GM19043 (cell line): ENCODE measurements around the gene RASL12.
"Not testable (repeated sequence)": the region's sequence is repeated elsewhere in the genome, so short reads cannot be mapped to it uniquely, and the experiment has no call there.

Experiments
- ATAC-seq: cut with Tn5 transposase; IDR thresholded peaks from one replicate; pipeline ENCODE4 v1.9.1; 2021; ENCODE audit warnings: low read depth; ENCODE audit not compliant: unreplicated experiment

The RASL12 gene

GRCh38 chr15:65057549-65057940 is 10.2 kb downstream of the RASL12 start:
- no peak for ATAC-seq

DNA sequence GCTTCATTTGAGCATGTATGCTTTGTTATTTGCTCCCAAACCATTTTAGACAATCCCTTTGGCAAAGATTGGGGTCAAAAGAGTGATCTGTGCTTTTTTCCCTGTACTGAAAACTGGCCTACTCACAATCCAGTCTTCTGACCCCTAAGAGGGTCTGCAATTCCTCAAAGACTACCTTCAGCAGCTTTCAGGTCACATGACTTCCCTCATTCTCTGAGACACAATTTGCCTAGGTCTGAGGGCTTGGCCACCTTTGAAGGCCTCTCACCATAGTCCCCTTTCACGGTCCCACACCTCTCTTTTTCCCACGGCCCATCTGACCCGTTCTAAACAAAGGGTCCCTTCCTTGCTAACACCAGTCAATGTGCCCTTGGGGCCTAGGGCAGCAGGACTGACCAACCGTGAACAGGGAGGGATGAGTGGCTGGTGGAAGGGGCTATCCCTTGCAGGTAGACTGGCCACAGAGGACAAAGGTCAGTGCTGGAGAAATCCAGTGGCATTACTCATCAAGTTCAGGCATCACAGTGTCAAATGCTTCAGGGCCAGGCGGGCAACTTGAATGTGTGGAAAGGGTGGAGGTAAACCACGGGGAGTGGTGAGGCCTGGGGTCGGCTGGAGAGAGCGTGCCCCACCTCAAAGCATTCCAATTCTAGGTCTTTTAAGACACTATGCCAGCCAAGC is 10.8 kb downstream of the RASL12 start:
- no peak for ATAC-seq

DNA sequence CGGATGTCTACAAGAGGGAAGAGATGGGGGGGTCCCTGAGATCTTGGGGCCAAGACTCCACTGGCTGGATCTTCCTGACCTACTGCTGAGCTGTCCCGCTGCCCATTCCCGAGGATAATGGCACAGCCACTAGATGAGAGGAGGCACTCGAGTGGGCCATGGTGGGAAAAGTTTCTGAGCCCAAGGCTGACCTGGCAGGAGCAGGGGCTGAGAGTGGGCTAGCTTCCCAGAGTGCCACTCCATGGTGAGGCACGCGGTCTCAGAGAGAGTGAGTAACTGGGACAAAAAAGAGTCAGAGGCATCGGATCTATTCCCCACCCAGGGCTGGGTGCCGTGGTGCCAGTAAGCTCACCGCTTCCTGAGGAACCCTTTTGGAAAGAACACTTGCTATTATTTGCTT is 11.7 kb downstream of the RASL12 start:
- no peak for ATAC-seq

DNA sequence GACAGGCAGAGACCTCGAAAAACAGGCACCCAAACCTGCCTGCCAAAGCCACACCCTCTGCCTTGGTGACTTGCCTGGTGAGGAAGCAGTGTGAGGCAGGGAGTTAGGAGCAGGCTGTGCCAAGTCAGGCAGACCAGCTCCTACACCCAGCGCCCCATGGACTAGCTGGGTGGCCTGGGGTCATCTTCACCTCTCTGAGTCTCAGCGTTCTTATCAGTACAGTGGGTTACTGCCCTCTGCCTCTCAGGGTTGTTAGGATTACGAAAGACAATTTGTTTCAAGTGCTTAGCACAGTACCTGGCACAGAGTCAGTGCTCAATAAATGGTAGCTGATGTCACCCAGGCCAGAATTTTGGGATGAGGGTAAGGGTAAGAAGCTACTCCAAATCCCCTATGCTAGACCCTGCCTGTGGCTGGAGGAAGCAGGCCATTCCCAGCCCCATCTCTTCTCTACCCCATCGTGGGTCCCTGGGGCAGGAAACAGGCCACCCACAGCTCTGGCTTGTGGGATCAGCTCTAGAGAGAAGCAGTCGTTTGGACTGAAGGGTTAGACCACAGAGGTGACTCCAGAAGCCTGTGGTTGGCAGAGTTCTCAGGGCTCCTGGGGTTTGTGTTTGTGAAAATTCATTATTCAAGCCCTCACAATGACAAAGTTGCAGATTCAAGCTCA is 12.5 kb downstream of the RASL12 start:
- ATAC-seq: no peak

GRCh38 chr15:65054333-65055200 is 13.2 kb downstream of the RASL12 start:
- ATAC-seq: no peak

DNA sequence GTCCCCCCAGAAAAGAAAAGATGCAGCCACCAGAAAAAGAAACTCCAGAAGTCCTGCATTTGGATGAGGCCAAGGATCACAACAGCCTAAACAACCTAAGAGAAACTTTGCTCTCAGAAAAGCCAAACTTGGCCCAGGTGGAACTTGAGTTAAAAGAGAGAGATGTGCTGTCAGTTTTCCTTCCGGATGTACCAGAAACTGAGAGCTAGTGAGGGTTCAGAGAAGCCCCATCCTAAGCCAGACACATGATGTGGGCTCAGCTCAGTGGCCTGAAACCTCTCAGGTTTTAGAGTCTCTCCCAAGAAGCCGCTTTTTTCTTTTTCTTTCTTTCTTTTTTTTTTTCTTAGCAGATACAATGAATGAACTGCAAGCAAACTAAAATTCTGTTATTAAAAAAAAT is 14.8 kb downstream of the RASL12 start:
- ATAC-seq: no peak

GRCh38 chr15:65051266-65051665 is 16.5 kb downstream of the RASL12 start:
- no peak for ATAC-seq

DNA sequence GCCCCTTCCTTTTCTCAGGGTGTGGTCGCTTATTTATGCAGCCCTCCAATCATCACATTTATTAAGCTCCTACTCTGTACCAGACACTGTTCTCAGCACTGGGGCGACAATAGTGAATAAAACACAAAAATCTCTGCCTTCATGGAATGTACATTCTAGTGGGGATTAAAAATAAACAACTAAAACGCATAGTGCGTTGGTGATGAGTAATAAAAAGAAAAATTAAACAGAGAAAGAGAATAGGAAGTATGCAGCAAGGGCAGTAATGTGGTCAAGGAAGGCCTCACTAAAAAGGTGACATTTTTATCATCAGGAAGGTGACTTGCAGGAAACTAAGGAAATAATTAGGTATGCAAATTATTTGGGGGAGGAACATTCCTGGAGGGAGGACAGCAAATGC is 17.5 kb downstream of the RASL12 start:
- ATAC-seq: no peak

DNA sequence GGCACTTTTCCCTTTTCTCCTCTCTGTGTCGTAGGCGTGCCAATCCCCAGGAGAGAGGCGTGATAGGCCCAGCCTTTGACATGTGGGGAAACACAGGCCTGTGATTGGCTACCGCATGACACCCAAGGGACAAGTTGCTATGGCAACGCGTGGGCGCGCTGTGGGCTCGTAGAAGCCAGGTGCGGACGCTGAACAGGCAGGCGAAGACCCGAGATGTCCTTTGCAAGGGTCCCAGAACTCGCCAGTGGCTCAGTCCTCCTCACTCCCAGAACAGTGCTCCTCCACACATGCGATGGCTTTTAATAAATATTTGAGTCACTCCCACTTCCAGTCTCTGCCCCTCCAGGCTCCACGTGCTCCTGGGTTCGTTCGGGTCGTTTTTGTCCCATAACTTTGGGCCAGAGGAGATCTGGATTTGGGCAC is 18.4 kb downstream of the RASL12 start:
- ATAC-seq: peak; percentile 87

DNA sequence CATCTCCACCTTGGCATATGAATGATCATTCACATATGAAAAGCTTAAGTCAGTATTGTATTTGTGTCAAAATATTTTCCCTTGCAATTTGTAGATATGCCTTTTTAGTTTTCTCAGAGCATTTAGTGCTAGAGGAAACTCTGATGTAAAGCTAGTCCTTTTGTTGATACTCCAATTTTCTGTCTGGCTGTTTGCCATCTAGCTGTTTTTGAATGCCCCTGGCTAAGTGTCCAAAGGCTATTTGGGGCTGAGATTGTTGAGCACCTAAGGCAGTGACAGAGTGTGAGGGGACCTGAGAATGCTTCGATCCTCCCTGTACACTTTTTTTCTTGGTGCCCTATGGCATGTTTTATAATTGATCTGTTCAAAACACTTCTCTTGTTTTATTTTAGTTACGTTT is 19.6 kb downstream of the RASL12 start:
- ATAC-seq: no peak

DNA sequence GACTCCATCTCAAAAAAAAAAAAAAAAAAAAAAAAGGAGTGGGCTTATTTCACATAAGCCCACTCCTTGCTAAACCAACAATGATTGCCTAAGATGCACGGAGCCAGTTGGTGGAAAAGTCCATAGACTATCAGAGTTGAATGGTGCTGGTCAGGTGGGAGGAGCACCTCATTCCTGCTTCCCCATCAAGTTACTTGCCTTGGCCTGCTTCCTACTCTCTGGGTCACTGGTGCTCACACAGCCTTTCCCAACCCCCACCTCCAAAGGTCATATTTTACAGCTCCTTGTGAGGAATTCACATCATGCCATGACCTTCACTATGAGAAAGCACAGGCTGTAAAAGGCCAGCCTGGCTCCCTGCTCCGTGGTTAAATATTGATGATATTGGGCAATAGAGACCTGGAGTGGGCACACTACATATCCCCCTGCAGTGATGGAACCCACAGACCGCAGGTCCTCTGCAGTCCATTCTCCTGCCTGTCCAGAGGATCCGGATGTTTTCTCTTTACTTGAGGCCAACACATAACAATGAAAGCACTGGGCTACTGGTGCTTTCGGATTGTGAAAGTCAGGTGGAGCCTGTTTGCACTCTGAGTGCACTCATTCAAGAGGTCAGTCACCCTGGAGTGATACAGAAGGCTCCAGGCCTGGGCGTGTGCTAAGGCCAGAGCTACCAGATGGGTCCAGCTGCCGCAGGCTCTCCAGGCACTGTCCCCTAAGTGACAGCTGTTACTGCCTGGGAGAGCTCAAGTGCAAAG is 22.9 kb downstream of the RASL12 start, which contains the start of gene SLC51B:
Gene SLC51B (plus strand): TSS at position 664 of the 758 bp plus-strand sequence. CDS start 4,618 bp downstream, outside the sequence.
- no peak for ATAC-seq

- not testable (repeated sequence) for ATAC-seq
These were observed 23.6 kb downstream of the RASL12 start for GRCh38 chr15:65044218-65044617.

DNA sequence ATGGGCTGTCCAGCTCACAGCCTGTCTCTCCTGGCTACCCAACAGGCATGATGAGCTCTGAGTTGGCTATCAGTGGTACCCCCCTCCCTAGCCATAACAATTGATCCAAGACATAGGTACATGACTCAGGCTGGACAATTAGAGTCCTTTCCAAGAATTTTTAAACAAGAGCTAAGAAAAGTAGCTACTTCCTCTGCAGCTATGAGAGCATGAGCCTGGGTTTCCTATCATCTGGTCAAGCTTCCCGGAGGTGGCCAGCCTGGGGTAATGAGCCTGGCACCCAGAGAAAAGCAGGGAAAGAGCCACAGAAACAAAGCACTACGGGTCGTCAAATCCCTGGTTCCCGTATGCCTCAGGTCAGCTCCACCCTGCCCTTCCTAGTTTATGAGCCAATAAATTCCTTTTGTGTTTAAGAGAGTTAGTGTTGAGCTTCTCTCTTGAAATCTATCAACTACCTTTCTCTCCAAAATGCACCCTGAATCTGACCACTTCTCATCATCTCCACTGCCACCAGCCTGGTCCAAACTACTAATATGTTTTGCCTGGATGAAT is 24.9 kb downstream of the RASL12 start:
- no peak for ATAC-seq

GRCh38 chr15:65041787-65042186 is 26.0 kb downstream of the RASL12 start:
- no peak for ATAC-seq

GRCh38 chr15:65040461-65040860 is 27.3 kb downstream of the RASL12 start:
- no peak for ATAC-seq

DNA sequence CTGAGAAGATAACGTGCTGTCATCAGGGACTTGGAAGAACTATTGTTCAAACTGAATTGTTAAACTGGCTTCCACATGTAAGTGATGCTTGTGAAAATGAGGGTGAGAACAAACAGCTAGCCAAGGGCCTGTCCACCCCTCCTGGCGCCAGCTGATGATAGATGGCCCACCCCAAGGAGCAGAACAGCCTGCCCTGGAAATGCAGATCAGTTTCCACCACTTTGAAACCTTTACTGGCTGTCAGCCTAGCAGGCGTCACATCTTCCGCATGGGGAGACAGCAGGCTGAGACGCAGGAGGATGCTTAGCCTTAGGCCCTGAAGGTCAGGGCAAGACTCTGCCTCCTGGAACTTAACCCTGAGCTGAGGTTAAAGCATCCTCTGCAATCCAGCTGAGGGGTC is 29.0 kb downstream of the RASL12 start:
- ATAC-seq: no peak

DNA sequence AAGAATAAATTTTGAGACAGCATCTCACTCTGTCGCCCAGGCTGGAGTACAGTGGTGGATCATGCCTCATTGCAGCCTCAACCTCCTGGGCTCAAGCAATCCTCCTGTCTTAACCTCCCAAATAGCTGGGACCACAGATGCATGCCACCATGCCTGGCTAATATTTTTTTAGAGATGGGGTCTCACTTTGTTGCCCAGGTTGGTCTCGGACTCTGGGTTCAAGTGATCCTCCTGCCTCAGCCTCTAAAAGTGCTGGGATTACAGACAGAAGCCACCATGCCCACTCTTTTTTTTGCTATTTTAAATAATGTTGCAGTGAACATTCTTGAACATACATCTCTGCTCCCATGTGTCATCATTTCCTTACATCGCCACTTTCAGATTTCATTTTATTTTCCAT is 29.4 kb downstream of the RASL12 start:
- no peak for ATAC-seq

DNA sequence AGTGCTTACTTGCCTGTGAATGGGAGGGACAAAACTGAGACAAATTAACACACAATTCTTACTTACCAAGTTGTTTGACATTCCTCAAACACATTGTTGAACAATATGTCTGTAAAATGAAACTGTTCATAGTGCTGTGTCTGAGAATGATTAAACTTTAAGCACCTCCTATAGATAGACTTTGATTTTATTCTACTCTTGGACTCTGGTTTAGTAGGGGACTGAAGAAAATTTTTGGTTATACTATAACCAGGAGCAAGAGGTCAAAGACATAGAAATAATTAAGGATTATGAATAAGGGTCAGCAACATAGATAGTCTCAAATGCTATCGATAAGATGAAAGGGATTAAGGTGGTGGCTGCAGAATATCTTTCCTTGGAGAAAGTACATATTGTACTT is 30.5 kb downstream of the RASL12 start:
- ATAC-seq: no peak

DNA sequence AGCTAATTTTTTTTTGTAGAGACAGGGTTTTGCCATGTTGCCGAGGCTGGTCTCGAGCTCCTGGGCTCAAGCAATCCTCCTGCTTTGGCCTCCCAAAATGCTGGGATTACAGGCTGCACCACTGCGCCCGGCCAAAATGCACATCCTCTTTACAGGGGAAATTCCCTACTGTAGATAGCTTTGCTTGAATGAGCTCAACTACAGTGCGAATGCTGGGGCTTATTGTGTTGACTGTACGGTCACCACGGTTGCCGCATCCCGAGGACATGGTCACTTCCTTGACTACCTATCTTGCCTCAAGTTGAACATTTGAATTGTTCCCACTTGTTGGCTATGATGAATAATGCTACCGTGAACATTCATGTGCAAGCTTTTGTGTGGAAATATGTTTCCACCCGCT is 33.1 kb downstream of the RASL12 start:
- no peak for ATAC-seq

- no peak for ATAC-seq
These were observed 34.0 kb downstream of the RASL12 start for GRCh38 chr15:65033659-65034269.
